HepG2 (cell line): Measurements from ENCODE around the gene ARMC2. TPM values are rescaled to one million over a fixed set of nuclear protein-coding genes. Genes with fewer than 3 reads are reported as not detected.

Source experiments
- ATAC-seq: fragments of 200-7000 bp; cut with Tn5 transposase; 3 replicates; pipeline ENCODE4 v1.9.1; 2020; ENCODE audit warnings: mild to moderate bottlenecking, moderate library complexity
- BruUV-seq: library from RNA; stranded (reverse); fragments of 400-500 nt; replicated peaks from 2 replicates; lab custom pipeline; 2021; lab: Mats Ljungman, UMichigan
- CTCF ChIA-PET: fragments of 300-600 bp; formaldehyde crosslinking; extraction: SDS; loops from one replicate; lab custom pipeline; 2021; ENCODE audit warnings: low total read pairs, inconsistent platforms, low intra/inter-chr PET ratio; lab: Yijun Ruan, JAX
- POLR2A ChIA-PET: fragments of 350-600 bp; sonication (Branson Sonifier 250); formaldehyde crosslinking; loops from one replicate; lab custom pipeline; 2020; ENCODE audit warnings: antibody characterized with exemption, inconsistent platforms; lab: Yijun Ruan, JAX
- DNase-seq: peaks from one replicate; pipeline ENCODE4 v3.0.0-alpha.2; 2015; ENCODE audit warnings: low spot score
- FAIRE-seq: peaks from 3 replicates; lab custom pipeline; 2011; peaks lifted over from hg19 to GRCh38; lab: Jason Lieb, UNC
- H2AFZ ChIP-seq: one replicate; pipeline ENCODE4 v1.6.1; 2011; ENCODE audit warnings: low read length, inconsistent platforms
- H3K27ac ChIP-seq: fragments of 300-600 bp; 3 replicates; pipeline ENCODE4 v1.8.0; 2011; ENCODE audit warnings: mixed run types, mild to moderate bottlenecking, mixed read lengths, low read length, inconsistent platforms; ENCODE audit not compliant: insufficient read depth; ENCODE audit errors: extremely low read length
- H3K27me3 ChIP-seq, 2 experiments: fragments of 200-600 bp in 1 of 2; 2 replicates in 1 of 2; 3 replicates in 1 of 2; pipeline versions ENCODE4 v1.6.0 to v1.8.0; 2011; ENCODE audit warnings: low read length in 2 of 2, mild to moderate bottlenecking in 2 of 2, moderate library complexity in 2 of 2, inconsistent platforms in 1 of 2; ENCODE audit not compliant: insufficient read depth in 2 of 2, control insufficient read depth in 1 of 2
- H3K36me3 ChIP-seq, 2 experiments: fragments of 200-600 bp in 1 of 2; replicated peaks in 1 of 2; 2 replicates in 1 of 2; 3 replicates in 1 of 2; pipeline versions ENCODE4 v1.5.1 to v1.8.0; 2011; ENCODE audit warnings: low read length in 2 of 2, inconsistent platforms in 1 of 2; ENCODE audit not compliant: insufficient read depth in 2 of 2, control insufficient read depth in 1 of 2
- H3K4me1 ChIP-seq: 2 replicates; pipeline ENCODE4 v1.5.1; 2012; ENCODE audit warnings: low read length, inconsistent platforms; ENCODE audit not compliant: insufficient read depth
- H3K4me2 ChIP-seq: 2 replicates; pipeline ENCODE4 v1.6.0; 2011; ENCODE audit warnings: low read depth, low read length, inconsistent platforms
- H3K4me3 ChIP-seq, 3 experiments: fragments of 200-600 bp in 1 of 3; sonication (generic), shearing (Covaris generic) in 1 of 3; replicated peaks in 1 of 3; 2 replicates each; pipeline ENCODE4 v1.5.1; 2011 to 2016; ENCODE audit warnings: low read length in 3 of 3, inconsistent platforms in 2 of 3, low read depth in 2 of 3, mild to moderate bottlenecking in 2 of 3, control low read depth in 1 of 3, mixed read lengths in 1 of 3; ENCODE audit not compliant: insufficient read depth in 1 of 3
- H3K79me2 ChIP-seq: one replicate; pipeline ENCODE4 v1.6.1; 2011; ENCODE audit warnings: low read length, inconsistent platforms; ENCODE audit not compliant: insufficient read depth
- H3K9ac ChIP-seq: 2 replicates; pipeline ENCODE4 v1.6.0; 2011; ENCODE audit warnings: mild to moderate bottlenecking, low read depth, low read length, inconsistent platforms; ENCODE audit not compliant: insufficient read depth
- H3K9me3 ChIP-seq: 2 replicates; pipeline ENCODE4 v1.5.1; 2012; ENCODE audit warnings: mild to moderate bottlenecking, low read length
- H4K20me1 ChIP-seq: 2 replicates; pipeline ENCODE4 v1.6.0; 2011; ENCODE audit warnings: inconsistent platforms, mild to moderate bottlenecking, low read length, moderate library complexity; ENCODE audit not compliant: insufficient read depth
- CBX1 ChIP-seq: IDR thresholded peaks from one replicate; pipeline ENCODE4 v1.6.1; 2016; ENCODE audit warnings: antibody characterized with exemption, low read depth
- GTF2F1 ChIP-seq: fragments of 150-350 bp; IDR thresholded peaks from 2 replicates; pipeline ENCODE4 v1.6.1; 2014; ENCODE audit warnings: low read length
- HHEX ChIP-seq: IDR thresholded peaks from 2 replicates; pipeline ENCODE4 v1.6.1; 2016; ENCODE audit warnings: control low read depth
- HNF4G ChIP-seq, 2 experiments: sonication (generic) in 1 of 2; formaldehyde crosslinking in 1 of 2; IDR thresholded peaks; 2 replicates each; pipeline versions ENCODE4 v1.4.0 to v1.6.1; 2011 to 2020; ENCODE audit warnings: borderline replicate concordance in 2 of 2, low read depth in 2 of 2, mild to moderate bottlenecking in 2 of 2, low read length in 1 of 2, missing genetic modification reagents in 1 of 2, moderate library complexity in 1 of 2
- KMT2B ChIP-seq: IDR thresholded peaks from 2 replicates; pipeline ENCODE4 v1.6.1; 2016; ENCODE audit warnings: missing genetic modification reagents, missing compliant biosample characterization
- MLLT10 ChIP-seq: sonication (generic); formaldehyde crosslinking; IDR thresholded peaks from 2 replicates; pipeline ENCODE4 v1.4.0; 2020; ENCODE audit warnings: missing genetic modification reagents
- PAWR ChIP-seq: sonication (generic); formaldehyde crosslinking; IDR thresholded peaks from 2 replicates; pipeline ENCODE4 v1.4.0; 2020; ENCODE audit warnings: missing genetic modification reagents, mild to moderate bottlenecking, borderline replicate concordance
- PAX8 ChIP-seq: sonication (generic); formaldehyde crosslinking; IDR thresholded peaks from 2 replicates; pipeline ENCODE4 v1.8.0; 2022; ENCODE audit warnings: mild to moderate bottlenecking, missing genetic modification reagents, borderline replicate concordance
- RAD51 ChIP-seq: fragments of 450-650 bp; IDR thresholded peaks from 2 replicates; pipeline ENCODE4 v1.6.1; 2016; ENCODE audit warnings: borderline replicate concordance
- THAP11 ChIP-seq: IDR thresholded peaks from 2 replicates; pipeline ENCODE4 v1.6.1; 2016; ENCODE audit warnings: missing biosample characterization, missing genetic modification reagents
- ZMYM3 ChIP-seq: sonication (generic); formaldehyde crosslinking; IDR thresholded peaks from 2 replicates; pipeline ENCODE4 v1.5.1; 2020; ENCODE audit warnings: mild to moderate bottlenecking, missing genetic modification reagents
- ZNF383 ChIP-seq: sonication (generic); formaldehyde crosslinking; IDR thresholded peaks from 2 replicates; pipeline ENCODE4 v1.4.0; 2020; ENCODE audit warnings: missing genetic modification reagents, mild to moderate bottlenecking, borderline replicate concordance
- ZNF550 ChIP-seq: sonication (generic); formaldehyde crosslinking; IDR thresholded peaks from 2 replicates; pipeline ENCODE4 v1.4.0; 2020; ENCODE audit warnings: mild to moderate bottlenecking, missing genetic modification reagents, borderline replicate concordance
- WGBS: methylation state at CpG from one replicate; pipeline ENCODE4 v1.1.6; 2017; ENCODE audit warnings: low lambda C conversion rate; 5-methylcytosine and 5-hydroxymethylcytosine counted together
- in situ Hi-C: cut with HindIII; loops from 2 replicates; pipeline ENCODE4 v1.10.0; 2017; ENCODE audit warnings: low pct_unique_long_range_greater_than_20kb; ENCODE audit not compliant: extremely low pct_ligation_motif_present
- intact Hi-C: fragments of 100-400 bp; cut with micrococcal nuclease; formaldehyde crosslinking; loops from one replicate; pipeline ENCODE4 v1.10.0; 2022; ENCODE audit not compliant: unreplicated experiment
- polyA plus RNA-seq, 8 experiments: library from polyadenylated mRNA; depleted of rRNA in 3 of 8; stranded (reverse) in 7 of 8; unstranded in 1 of 8; fragments of >200 nt; fragmentation: Illumina TruSeq in 4 of 8; extraction: Trizol in 4 of 8; gene quantifications; 2 replicates each; pipeline versions ENCODE4 v1.2.1 to v1.2.3, GENCODE V29; 2011 to 2016; ENCODE audit warnings: low read depth in 4 of 8, missing spikeins in 1 of 8, mixed read lengths in 1 of 8; ENCODE audit not compliant: insufficient read depth in 1 of 8
- total RNA-seq, 5 experiments: library from RNA; depleted of rRNA; stranded (reverse); fragments of >200 nt; fragmentation: Illumina TruSeq; extraction: Trizol; gene quantifications; 2 replicates each; pipeline ENCODE4 v1.2.3, GENCODE V29; 2016; ENCODE audit warnings: low read depth in 1 of 5

Gene ARMC2
- total and polyA plus RNA-seq, 2 of the 13 experiments (the other 11 are each of a cell fraction or from before 2014, with no cell fraction given): 1.4 to 3.2 TPM

DNA sequence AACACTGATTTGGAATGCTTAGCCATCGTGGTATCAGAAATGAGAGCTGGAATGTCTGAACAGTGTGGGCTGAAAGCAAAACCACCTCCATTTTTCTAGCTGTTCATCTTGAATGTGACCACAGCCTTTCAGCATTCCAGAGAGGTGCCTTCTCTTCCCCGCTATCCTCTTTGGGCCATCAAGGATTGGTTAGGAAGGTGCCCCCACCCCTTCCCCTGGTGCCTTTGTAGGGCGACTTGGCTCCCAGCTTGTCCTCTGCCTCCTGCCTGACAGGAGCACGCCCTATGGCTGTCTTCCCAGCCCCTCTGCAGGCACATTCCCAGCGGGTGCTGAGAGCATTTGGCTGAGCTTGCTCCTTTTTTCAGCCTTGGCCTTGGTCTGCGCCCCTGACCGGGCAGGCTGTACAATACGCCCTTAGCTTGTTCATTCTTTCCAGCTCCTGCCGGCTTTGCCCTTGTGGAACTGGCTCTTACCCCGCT lies 97.5 kb downstream of the ARMC2 start:
- Histone ChIP-seq H3K4me3 (no peak overlapping the region), H4K20me1 (no peaks in the 10 kb centered on the region), H3K79me2 (no peaks in the 10 kb centered on the region), H3K4me2 (no peak overlapping the region), H3K27ac (no peak overlapping the region), H3K27me3 (peaks cover 6 to 38% of the 10 kb centered on the region in 2 experiments; a peak in 3 of 5 replicates), H3K36me3 (no peaks in the 10 kb centered on the region), H3K4me1 (no peaks in the 10 kb centered on the region), H3K9me3 (no peaks in the 10 kb centered on the region), H3K9ac (no peak overlapping the region), H2AFZ (no peak overlapping the region)
- WGBS: 21% methylated on average over 10 of the region's 10 CpGs
- in situ Hi-C loops (no loop called here), intact Hi-C loops (no loop called here)
- no TSS peak for BruUV-seq
- no peak for FAIRE-seq
- no peak for TF ChIP-seq ZNF383 (CRISPR knock-in tag)
- no peak for TF ChIP-seq RAD51
- no peak for TF ChIP-seq ZMYM3 (CRISPR knock-in tag)
- TF ChIP-seq MLLT10 (CRISPR knock-in tag): no peak
- TF ChIP-seq PAWR: no peak
- TF ChIP-seq ZNF550: no peak
- TF ChIP-seq THAP11 (CRISPR knock-in tag): no peak
- no peak for TF ChIP-seq KMT2B (CRISPR knock-in tag)
- no peak for TF ChIP-seq CBX1
- TF ChIP-seq GTF2F1: no peak
- TF ChIP-seq HNF4G (IDR thresholded peaks at IDR 0.05; ENCODE audit: borderline replicate concordance, low read depth, low read length): no peak
- no peak for TF ChIP-seq HNF4G (CRISPR knock-in tag; IDR thresholded peaks at IDR 0.05; ENCODE audit: borderline replicate concordance, low read depth)
- TF ChIP-seq HHEX (CRISPR knock-in tag): no peak
- no peak for TF ChIP-seq PAX8 (CRISPR knock-in tag)
- CTCF ChIA-PET: no interaction called here
- no peak for DNase-seq
- peak; percentile 69 for ATAC-seq
- POLR2A ChIA-PET: no interaction called here
